ENCODE results near the gene VARS2.

The VARS2 gene

GRCh38 chr6:30935018-30935417 lies 21.0 kb downstream of the VARS2 start:
- H3K4me3 ChIP-seq (ENCODE audit: low read depth, low read length): no peak overlapping the region
- DNase-seq (ENCODE audit: low read depth): no peak

GRCh38 chr6:30937265-30937664 lies 23.2 kb downstream of the VARS2 start:
- DNase-seq (ENCODE audit: low read depth): no peak
- no peak overlapping the region for H3K4me3 ChIP-seq (ENCODE audit: low read depth, low read length)
- no peak for TF ChIP-seq MYC (IDR thresholded peaks at IDR 0.05; ENCODE audit: low read depth, low read length)
- TF ChIP-seq CTCF (IDR thresholded peaks at IDR 0.05; ENCODE audit: low read depth, low read length): no peak
- TF ChIP-seq MAX (IDR thresholded peaks at IDR 0.05; ENCODE audit: low read depth, low read length): no peak
- TF ChIP-seq POLR2A (IDR thresholded peaks at IDR 0.05; ENCODE audit: extremely low read depth, insufficient read length): no peak

More at GRCh38 chr6:30935018-30935417, 21.0 kb downstream of the VARS2 start:
- no peak for TF ChIP-seq MAX (IDR thresholded peaks at IDR 0.05; ENCODE audit: low read depth, low read length)
- TF ChIP-seq MYC (IDR thresholded peaks at IDR 0.05; ENCODE audit: low read depth, low read length): no peak
- TF ChIP-seq CTCF (IDR thresholded peaks at IDR 0.05; ENCODE audit: low read depth, low read length): no peak
- no peak for TF ChIP-seq POLR2A (IDR thresholded peaks at IDR 0.05; ENCODE audit: extremely low read depth, insufficient read length)

GRCh38 chr6:30938730-30939129 lies 24.7 kb downstream of the VARS2 start:
- DNase-seq (ENCODE audit: low read depth): no peak
- TF ChIP-seq MYC (IDR thresholded peaks at IDR 0.05; ENCODE audit: low read depth, low read length): no peak
- no peak for TF ChIP-seq MAX (IDR thresholded peaks at IDR 0.05; ENCODE audit: low read depth, low read length)
- no peak for TF ChIP-seq CTCF (IDR thresholded peaks at IDR 0.05; ENCODE audit: low read depth, low read length)
- TF ChIP-seq POLR2A (IDR thresholded peaks at IDR 0.05; ENCODE audit: extremely low read depth, insufficient read length): no peak
- no peak overlapping the region for H3K4me3 ChIP-seq (ENCODE audit: low read depth, low read length)

GRCh38 chr6:30939473-30939872 lies 25.4 kb downstream of the VARS2 start:
- no peak for DNase-seq (ENCODE audit: low read depth)
- H3K4me3 ChIP-seq (ENCODE audit: low read depth, low read length): no peak overlapping the region
- TF ChIP-seq MAX (IDR thresholded peaks at IDR 0.05; ENCODE audit: low read depth, low read length) (no peak), POLR2A (IDR thresholded peaks at IDR 0.05; ENCODE audit: extremely low read depth, insufficient read length) (no peak), CTCF (IDR thresholded peaks at IDR 0.05; ENCODE audit: low read depth, low read length) (no peak), MYC (IDR thresholded peaks at IDR 0.05; ENCODE audit: low read depth, low read length) (no peak)

GRCh38 chr6:30940361-30940986 lies 26.4 kb downstream of the VARS2 start, which contains the start of gene MUCL3:
MUCL3 (plus strand) TSS chr6:30940973; CDS start chr6:30941000, 27 bp downstream.
- DNase-seq (ENCODE audit: low read depth): no peak
- no peak within 1 kb of the TSS for H3K4me3 ChIP-seq (ENCODE audit: low read depth, low read length)
- TF ChIP-seq MYC (IDR thresholded peaks at IDR 0.05; ENCODE audit: low read depth, low read length): no peak
- no peak for TF ChIP-seq POLR2A (IDR thresholded peaks at IDR 0.05; ENCODE audit: extremely low read depth, insufficient read length)
- TF ChIP-seq CTCF (IDR thresholded peaks at IDR 0.05; ENCODE audit: low read depth, low read length): no peak

All from NB4 (cell line).